Body of pancreas (tissue), 4 donors: ENCODE data around the gene PHGDH. TPM values are rescaled to one million over a fixed set of nuclear protein-coding genes. Genes with fewer than 3 reads are reported as not detected.
"Not testable (repeated sequence)": the region's sequence is repeated elsewhere in the genome, so short reads cannot be mapped to it uniquely, and the experiment has no call there.

Source experiments
- ATAC-seq: fragments of 150-250 bp; one replicate; pipeline ENCODE4 v1.9.1; 2016
- DNase-seq, 4 donors: peaks; one replicate each; pipeline ENCODE4 v3.0.0-alpha.2; 2019
- H3K27ac ChIP-seq, 4 donors: fragments of 200-600 bp; sonication (generic); 1 replicate in 3 of 4; 2 replicates in 1 of 4; pipeline versions ENCODE4 v1.5.1 to v1.6.1; 2016 to 2019; ENCODE audit warnings: mild to moderate bottlenecking in 1 of 4, mixed read lengths in 1 of 4, moderate library complexity in 1 of 4
- H3K27me3 ChIP-seq, 2 donors: fragments of 200-600 bp; sonication (generic); one replicate each; pipeline ENCODE4 v1.6.0; 2016; ENCODE audit warnings: mild to moderate bottlenecking in 1 of 2
- H3K36me3 ChIP-seq, 2 donors: fragments of 200-600 bp; sonication (generic); replicated peaks in 1 of 2; 2 replicates each; pipeline ENCODE4 v1.5.1; 2016; ENCODE audit warnings: low read depth in 2 of 2; ENCODE audit not compliant: insufficient read depth in 1 of 2
- H3K4me1 ChIP-seq: fragments of 200-600 bp; sonication (generic); one replicate; pipeline ENCODE4 v1.6.0; 2016
- H3K4me3 ChIP-seq, 2 donors: fragments of 200-600 bp; sonication (generic); 1 replicate in 1 of 2; 2 replicates in 1 of 2; pipeline ENCODE4 v1.5.1; 2016 to 2019
- H3K9me3 ChIP-seq, 3 donors: fragments of 200-600 bp; sonication (generic); 1 replicate in 2 of 3; 2 replicates in 1 of 3; pipeline ENCODE4 v1.5.1; 2016
- POLR2A ChIP-seq, 3 donors: fragments of 450-650 bp; IDR thresholded peaks; one replicate each; pipeline ENCODE4 v1.6.1; 2016; ENCODE audit warnings: antibody characterized with exemption in 3 of 3, mild to moderate bottlenecking in 2 of 3
- WGBS, 2 donors: methylation state at CpG; one replicate each; pipeline ENCODE4 v1.1.5; 2017; 5-methylcytosine and 5-hydroxymethylcytosine counted together
- intact Hi-C: fragments of 100-400 bp; cut with DNase I; formaldehyde crosslinking; loops from one replicate; pipeline ENCODE4 v1.15.1; 2023
- total RNA-seq, 2 donors: library from RNA; depleted of rRNA; stranded (reverse); fragments of >200 nt; gene quantifications; one replicate each; pipeline ENCODE4 v1.1.0, GENCODE V29; 2016
- TF ChIP-seq, protein P1 (sequence below), 7 experiments: fragments of 450-650 bp in 4 of 7; fragments of 200-600 bp in 3 of 7; sonication (generic) in 3 of 7; IDR thresholded peaks; one replicate each; pipeline ENCODE4 v1.5.1; 2016 to 2019; ENCODE audit warnings: antibody characterized with exemption in 7 of 7

Gene PHGDH
- total RNA-seq, 2 donors from 2014 or later: 75.5 to 101 TPM

DNA sequence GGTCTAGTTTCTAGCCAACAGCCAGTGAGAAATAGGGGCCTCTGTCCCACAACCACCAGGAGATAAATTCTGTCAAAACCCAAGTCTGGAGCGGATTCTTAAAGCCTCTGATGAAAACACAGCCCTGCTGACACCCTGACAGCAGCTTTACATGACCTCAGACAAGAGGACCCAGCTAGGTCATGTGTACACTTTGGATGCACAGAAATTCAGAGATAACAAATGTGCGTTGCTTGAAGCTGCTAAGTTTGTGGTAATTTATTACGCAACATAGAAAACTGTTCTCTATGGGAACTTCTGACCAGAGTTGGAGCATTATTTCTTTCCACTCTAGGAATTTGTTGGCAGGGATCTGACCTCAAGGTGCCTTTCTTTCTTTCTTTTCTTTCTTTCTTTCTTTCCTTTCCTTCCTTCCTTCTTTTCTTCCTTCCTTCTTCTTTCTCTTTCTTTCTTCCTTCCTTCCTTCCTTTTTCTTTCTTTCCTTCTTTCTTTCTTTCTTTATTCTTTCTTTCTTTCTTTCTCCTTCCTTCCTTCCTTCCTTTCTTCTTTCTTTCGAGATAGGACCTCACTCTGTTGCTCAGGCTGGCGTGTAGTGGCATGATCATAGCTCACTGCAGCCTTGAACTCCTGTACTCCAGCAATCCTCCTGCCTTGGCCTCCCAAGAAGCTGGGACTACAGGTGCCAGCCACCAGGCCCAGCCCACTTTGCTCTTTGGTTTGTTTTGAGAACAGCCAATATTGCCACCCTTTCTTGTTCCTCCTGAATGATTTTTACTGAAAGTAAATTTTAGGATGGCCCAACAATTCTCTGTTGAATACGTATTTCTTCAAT is 71.8 kb downstream of the PHGDH start:
- ATAC-seq: no peak
- H3K4me1 ChIP-seq: peaks cover 58% of the 10 kb centered on the region
- no peak overlapping the region for H3K4me3 ChIP-seq
- WGBS, 2 donors: 61 to 74% methylated on average over 6 of the region's 6 CpGs
- no peaks in the 10 kb centered on the region for H3K9me3 ChIP-seq
- no peak for DNase-seq
- no peaks in the 10 kb centered on the region for H3K27me3 ChIP-seq
- TF ChIP-seq, protein P1, sequence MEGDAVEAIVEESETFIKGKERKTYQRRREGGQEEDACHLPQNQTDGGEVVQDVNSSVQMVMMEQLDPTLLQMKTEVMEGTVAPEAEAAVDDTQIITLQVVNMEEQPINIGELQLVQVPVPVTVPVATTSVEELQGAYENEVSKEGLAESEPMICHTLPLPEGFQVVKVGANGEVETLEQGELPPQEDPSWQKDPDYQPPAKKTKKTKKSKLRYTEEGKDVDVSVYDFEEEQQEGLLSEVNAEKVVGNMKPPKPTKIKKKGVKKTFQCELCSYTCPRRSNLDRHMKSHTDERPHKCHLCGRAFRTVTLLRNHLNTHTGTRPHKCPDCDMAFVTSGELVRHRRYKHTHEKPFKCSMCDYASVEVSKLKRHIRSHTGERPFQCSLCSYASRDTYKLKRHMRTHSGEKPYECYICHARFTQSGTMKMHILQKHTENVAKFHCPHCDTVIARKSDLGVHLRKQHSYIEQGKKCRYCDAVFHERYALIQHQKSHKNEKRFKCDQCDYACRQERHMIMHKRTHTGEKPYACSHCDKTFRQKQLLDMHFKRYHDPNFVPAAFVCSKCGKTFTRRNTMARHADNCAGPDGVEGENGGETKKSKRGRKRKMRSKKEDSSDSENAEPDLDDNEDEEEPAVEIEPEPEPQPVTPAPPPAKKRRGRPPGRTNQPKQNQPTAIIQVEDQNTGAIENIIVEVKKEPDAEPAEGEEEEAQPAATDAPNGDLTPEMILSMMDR (IDR thresholded peaks at IDR 0.05): no peak
- peak overlapping the region in 2 of 4 donors; percentile 8 to 20 for H3K27ac ChIP-seq
- no peaks in the 10 kb centered on the region for H3K36me3 ChIP-seq
- intact Hi-C loops: no loop called here

DNA sequence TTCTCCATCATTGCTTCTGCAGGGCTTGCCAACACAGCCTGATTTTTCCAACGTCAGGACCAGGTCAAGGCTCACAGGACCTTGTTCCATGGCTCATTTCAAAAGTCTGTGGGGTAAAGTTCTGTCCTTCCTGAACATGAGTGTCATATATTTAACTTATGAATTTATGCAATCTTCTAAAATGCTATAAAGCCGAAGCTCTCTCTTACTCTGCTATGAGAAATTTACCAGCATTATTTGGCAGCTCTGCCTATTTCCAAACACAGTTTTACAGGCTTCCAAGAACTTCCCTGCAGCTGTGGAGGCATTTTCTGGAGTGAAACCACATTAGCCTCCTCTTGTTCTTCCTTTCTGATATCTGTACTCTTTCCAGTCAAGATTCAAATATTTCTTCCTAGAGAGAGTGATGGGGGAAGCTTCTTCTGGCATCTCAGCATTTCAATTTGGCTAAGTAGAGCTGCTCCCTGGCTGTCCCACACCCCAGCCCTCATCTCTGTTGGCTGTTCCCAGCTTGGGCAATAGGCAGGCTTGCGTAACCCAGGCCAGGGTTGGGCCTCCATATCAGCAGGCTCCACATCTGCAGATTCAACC is 72.6 kb downstream of the PHGDH start:
- Histone ChIP-seq H3K36me3 (no peaks in the 10 kb centered on the region), H3K9me3 (no peaks in the 10 kb centered on the region), H3K27ac (peak overlapping the region in 2 of 4 donors; percentile 8 to 20), H3K4me1 (peaks cover 57% of the 10 kb centered on the region), H3K4me3 (no peak overlapping the region), H3K27me3 (no peaks in the 10 kb centered on the region)
- no peak for TF ChIP-seq POLR2A (IDR thresholded peaks at IDR 0.05)
- TF ChIP-seq, protein P1 (IDR thresholded peaks at IDR 0.05): no peak
- intact Hi-C loops: no loop called here
- WGBS, 2 donors: 32 to 34% methylated on average over 3 of the region's 3 CpGs
- ATAC-seq (peak; percentile 70), DNase-seq (peak; percentile 60 to 65 (median 62))

DNA sequence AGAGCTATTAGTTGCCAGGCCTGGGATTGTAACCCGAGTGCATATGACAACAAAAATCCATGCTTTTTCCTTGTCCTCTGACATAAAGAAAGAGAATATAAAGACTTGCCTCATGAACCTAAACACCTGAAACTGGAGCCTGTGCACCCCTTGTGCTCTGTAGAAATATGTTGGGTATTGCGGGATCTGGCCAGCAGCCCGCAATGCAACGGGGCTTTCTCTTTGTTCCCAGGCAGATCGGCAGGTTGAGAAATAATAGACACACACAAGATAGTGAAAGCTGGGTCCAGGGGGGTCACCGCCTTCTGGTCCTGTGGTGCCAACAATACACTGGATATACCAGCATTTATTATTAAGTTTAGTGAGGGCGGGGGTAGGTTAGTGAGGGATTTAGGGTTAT is 74.3 kb downstream of the PHGDH start:
- Histone ChIP-seq H3K4me1 (peaks cover 60% of the 10 kb centered on the region), H3K27ac (peak overlapping the region in 1 of 4 donors; percentile 50)
- DNase-seq, H3K9me3 ChIP-seq, H3K27me3 ChIP-seq, H3K4me3 ChIP-seq, ATAC-seq, intact Hi-C loops, H3K36me3 ChIP-seq: not testable (repeated sequence)
- 42 to 44% methylated on average over 7 of the region's 7 CpGs for WGBS, 2 donors

DNA sequence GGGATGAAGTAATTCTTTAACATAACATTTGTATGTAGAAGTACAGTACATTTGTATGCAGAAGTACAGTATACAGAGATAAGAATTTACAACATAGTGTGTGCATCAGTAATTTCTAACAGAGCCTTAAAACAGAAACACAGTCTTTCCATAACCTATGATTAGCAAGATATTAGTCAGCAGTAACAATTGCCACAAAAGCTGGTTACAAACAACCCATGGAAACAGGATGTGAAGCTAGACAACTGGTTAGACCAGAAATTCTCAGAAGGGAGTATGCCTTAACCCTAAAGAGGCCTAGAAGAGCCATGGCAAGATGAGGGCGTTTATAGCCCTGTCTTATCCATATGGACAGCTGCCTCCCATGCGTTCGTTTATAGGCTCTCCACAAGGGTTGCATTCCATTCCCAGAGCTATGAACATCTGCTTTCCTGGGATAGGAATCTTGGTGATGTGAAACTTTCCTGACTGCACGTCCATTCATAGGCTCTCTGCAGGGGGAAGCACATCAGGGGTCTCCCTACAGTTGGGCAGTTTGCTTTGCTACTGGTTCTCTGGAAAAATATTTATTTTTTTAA is 74.8 kb downstream of the PHGDH start:
- peaks cover 65% of the 10 kb centered on the region for H3K4me1 ChIP-seq
- H3K27me3 ChIP-seq: not testable (repeated sequence)
- WGBS, 2 donors: 64 to 73% methylated on average over 4 of the region's 4 CpGs

DNA sequence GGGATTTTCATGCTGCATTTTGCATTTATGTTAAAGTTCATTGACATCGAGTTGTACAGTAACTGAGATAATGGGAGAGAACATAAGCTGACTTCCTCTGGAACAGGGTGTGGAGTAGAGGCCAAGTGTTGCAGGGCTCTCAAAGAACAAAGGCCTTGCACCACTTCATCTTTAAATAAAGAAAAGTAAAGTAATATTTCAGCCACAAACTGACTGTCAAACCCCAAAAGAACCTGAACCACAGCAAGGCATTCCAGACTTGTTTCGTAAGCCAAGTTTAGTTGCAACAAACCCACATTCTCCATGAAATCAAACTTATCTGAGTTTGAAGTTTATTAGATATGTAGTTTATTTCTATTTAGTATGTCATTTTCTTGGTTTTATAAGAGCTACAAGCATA is 76.0 kb downstream of the PHGDH start:
- WGBS, 2 donors: 11 to 15% methylated on average over 2 of the region's 2 CpGs
- intact Hi-C loops: no loop called here
- H3K27ac ChIP-seq: peak overlapping the region in 3 of 4 donors; percentile 8 to 57 (median 13)

More for the DNA sequence above, 74.8 kb downstream of the PHGDH start:
- H3K36me3 ChIP-seq, ATAC-seq, H3K9me3 ChIP-seq, H3K4me3 ChIP-seq, DNase-seq, H3K27ac ChIP-seq, intact Hi-C loops: not testable (repeated sequence)

More for the DNA sequence above, 76.0 kb downstream of the PHGDH start:
- no peak for DNase-seq
- no peaks in the 10 kb centered on the region for H3K36me3 ChIP-seq
- H3K4me3 ChIP-seq: no peak overlapping the region
- TF ChIP-seq, protein P1 (IDR thresholded peaks at IDR 0.05): no peak
- TF ChIP-seq POLR2A (IDR thresholded peaks at IDR 0.05): no peak
- H3K9me3 ChIP-seq: no peaks in the 10 kb centered on the region
- no peaks in the 10 kb centered on the region for H3K27me3 ChIP-seq
- ATAC-seq: no peak
- H3K4me1 ChIP-seq: peaks cover 65% of the 10 kb centered on the region
